T-helper 1 cell treated with Interleukin-12 subunit alpha and Interleukin-12 subunit beta and Interleukin-4 antibody, amounts not matched to agents 30 μg/mL and 1 μg/mL, for 36 hours (primary cell): ENCODE measurements around the gene KRT31.
"Not testable (repeated sequence)": the region's sequence is repeated elsewhere in the genome, so short reads cannot be mapped to it uniquely, and the experiment has no call there.

Source experiments
- H3K27ac Mint-ChIP-seq: one replicate; pipeline ENCODE4 v1.8.0; 2021; ENCODE audit warnings: mild to moderate bottlenecking, mixed read lengths
- H3K27me3 Mint-ChIP-seq: one replicate; pipeline ENCODE4 v1.8.0; 2021; ENCODE audit warnings: low read depth, mixed read lengths
- H3K36me3 Mint-ChIP-seq: one replicate; pipeline ENCODE4 v1.8.0; 2021; ENCODE audit warnings: low read depth, mixed read lengths
- H3K4me1 Mint-ChIP-seq: one replicate; pipeline ENCODE4 v1.8.0; 2021; ENCODE audit warnings: low read depth, mixed read lengths
- H3K4me3 Mint-ChIP-seq: one replicate; pipeline ENCODE4 v1.8.0; 2021; ENCODE audit warnings: mild to moderate bottlenecking, moderate library complexity, mixed read lengths
- H3K9me3 Mint-ChIP-seq: one replicate; pipeline ENCODE4 v1.8.0; 2021; ENCODE audit warnings: mixed read lengths

The KRT31 gene

DNA sequence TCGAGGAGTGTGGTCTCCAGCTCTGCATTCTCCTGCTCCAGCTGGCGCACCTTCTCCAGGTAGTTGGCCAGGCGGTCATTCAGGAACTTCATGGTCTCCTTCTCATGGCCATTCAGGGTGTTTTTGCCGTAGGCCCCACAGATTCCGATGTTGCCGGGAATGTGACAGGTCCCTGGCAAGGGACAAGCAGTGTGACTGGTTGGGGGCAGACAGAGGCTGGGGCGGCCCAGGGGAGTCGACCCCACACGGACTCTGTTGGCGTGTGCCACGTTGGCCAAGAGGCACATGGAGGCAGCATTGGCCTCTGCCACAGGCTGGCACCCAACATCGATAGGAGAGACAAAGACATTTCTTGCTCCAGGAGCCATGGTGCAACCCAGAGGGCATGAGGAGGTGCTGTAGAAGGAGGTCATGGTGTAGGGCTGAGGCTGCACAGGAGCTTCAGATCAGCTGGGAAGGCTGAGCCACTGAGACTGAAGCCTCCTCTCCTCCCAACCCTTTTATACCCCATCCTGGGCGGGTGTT is 26.8 kb upstream of the KRT31 start, which contains the start of gene KRT37:
TSS of gene KRT37 (minus strand) at position 475 of the 525 bp plus-strand sequence. CDS start at position 413, 62 bp downstream.
- Mint-ChIP-seq H3K36me3 (no peaks in the 10 kb centered on the region), H3K27me3 (peaks cover 9% of the 10 kb centered on the region), H3K4me3 (no peak within 1 kb of the TSS), H3K9me3 (no peaks in the 10 kb centered on the region), H3K4me1 (no peaks in the 10 kb centered on the region), H3K27ac (no peak within 1 kb of the TSS)

- H3K27me3 Mint-ChIP-seq, H3K27ac Mint-ChIP-seq, H3K4me1 Mint-ChIP-seq: not testable (repeated sequence)
Observed at GRCh38 chr17:41422586-41422985, 25.2 kb upstream of the KRT31 start.

GRCh38 chr17:41421617-41422016 is 24.2 kb upstream of the KRT31 start:
- H3K36me3 Mint-ChIP-seq = no peaks in the 10 kb centered on the region
- no peaks in the 10 kb centered on the region for H3K4me1 Mint-ChIP-seq
- no peaks in the 10 kb centered on the region for H3K27me3 Mint-ChIP-seq
- no peaks in the 10 kb centered on the region for H3K9me3 Mint-ChIP-seq
- no peak overlapping the region for H3K27ac Mint-ChIP-seq
- H3K4me3 Mint-ChIP-seq = no peak overlapping the region

More at GRCh38 chr17:41422586-41422985, 25.2 kb upstream of the KRT31 start:
- not testable (repeated sequence) for H3K9me3 Mint-ChIP-seq, H3K4me3 Mint-ChIP-seq, H3K36me3 Mint-ChIP-seq

DNA sequence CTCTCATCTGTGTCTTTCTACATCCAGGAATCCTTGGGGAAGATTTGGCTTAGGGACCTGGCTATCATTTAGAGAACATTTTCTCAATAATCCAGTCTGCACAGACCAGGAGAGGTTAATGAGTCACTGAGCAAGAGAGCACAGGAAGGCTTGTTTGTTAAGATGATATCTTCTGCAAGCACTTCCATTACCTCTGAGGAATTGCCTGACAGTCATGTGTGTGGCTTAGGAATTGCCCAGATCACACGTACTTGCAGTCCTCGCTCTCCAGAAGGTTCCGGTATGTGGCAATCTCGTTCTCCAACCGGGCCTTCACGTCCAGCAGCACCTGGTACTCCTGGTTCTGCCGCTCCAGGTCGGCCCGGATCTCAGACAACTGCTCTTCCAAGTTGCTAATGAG is 23.7 kb upstream of the KRT31 start:
- no peaks in the 10 kb centered on the region for H3K36me3 Mint-ChIP-seq
- no peak overlapping the region for H3K27ac Mint-ChIP-seq
- no peaks in the 10 kb centered on the region for H3K27me3 Mint-ChIP-seq
- no peaks in the 10 kb centered on the region for H3K9me3 Mint-ChIP-seq
- no peak overlapping the region for H3K4me3 Mint-ChIP-seq
- H3K4me1 Mint-ChIP-seq = no peaks in the 10 kb centered on the region

DNA sequence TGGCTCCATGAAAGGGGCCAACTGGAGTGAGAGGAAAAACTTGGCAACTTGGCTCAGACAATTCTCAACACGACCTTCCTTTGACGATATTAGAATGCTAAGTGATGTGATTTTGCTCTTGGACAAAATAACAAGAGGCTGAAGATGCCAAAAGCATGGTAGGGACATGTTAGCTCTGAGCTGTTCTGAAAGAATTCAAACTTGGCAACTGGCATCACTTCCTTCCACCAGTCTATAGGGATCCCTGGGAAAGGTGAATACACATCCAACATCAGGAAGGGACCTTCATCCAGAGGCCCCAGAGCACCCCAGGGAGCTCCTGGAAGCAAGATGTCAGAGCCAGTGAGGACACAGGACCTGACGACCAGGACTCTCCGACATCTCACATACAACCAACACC is 22.7 kb upstream of the KRT31 start:
- Mint-ChIP-seq H3K4me1 (no peaks in the 10 kb centered on the region), H3K27me3 (no peaks in the 10 kb centered on the region), H3K36me3 (no peaks in the 10 kb centered on the region), H3K27ac (no peak overlapping the region), H3K4me3 (no peak overlapping the region), H3K9me3 (no peaks in the 10 kb centered on the region)

DNA sequence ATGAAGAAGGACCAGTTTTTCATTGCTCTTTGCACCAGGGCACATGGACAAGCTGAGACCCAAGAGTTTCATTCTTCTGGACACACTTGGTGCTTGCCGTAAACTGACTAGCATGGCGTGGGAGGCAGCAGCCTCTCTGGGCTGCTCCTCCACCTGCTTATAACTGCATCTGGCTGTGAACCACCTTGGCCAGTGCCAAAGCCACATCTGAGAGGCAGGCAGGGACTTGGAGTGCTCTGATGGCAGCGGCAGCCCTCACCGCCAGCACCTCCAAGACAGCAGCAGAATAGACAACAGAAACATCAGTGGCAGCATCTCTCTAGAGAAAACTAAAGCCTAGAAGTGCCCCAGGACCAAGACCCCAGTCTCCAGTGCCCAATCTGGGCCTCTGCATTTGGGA is 22.3 kb upstream of the KRT31 start:
- Mint-ChIP-seq H3K27ac (no peak overlapping the region), H3K27me3 (no peaks in the 10 kb centered on the region), H3K36me3 (no peaks in the 10 kb centered on the region), H3K9me3 (no peaks in the 10 kb centered on the region), H3K4me1 (no peaks in the 10 kb centered on the region), H3K4me3 (no peak overlapping the region)

DNA sequence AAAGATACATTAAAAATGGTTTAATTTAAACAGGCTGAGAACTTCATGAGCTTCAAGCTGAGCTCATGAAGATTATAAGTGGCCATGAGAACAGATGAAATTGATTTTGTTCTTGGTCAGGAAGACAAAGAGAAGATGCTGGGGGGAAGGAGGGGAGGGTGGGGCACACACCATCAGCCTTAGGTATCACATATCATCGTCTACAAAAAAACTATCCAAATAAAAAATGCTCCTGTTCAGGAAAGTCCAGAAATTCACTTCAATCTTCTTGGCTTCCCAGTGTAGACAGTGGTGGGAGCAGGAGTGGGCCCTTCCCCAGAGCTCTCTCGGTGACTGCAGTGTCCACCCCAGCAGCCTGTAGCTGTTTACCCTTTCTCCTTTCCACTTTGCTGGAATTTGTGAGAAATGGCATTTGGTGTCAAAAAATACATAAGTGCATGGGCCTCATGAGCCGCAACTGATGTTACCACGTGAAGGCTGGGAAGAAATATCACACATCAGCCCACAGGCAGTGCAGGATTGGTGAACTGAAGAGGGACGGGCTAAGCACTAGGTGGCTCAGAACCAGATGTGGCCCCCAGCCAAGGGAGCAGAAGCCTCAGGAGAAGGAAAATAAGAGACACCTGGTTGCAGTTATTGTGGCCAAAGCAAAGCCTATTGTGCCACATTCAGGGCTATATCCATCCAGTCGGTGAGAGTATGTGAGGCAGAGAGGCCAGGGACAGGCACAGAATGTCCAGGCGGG is 20.9 kb upstream of the KRT31 start:
- Mint-ChIP-seq H3K9me3 (no peaks in the 10 kb centered on the region), H3K4me3 (no peak overlapping the region), H3K27me3 (no peaks in the 10 kb centered on the region), H3K36me3 (no peaks in the 10 kb centered on the region), H3K4me1 (no peaks in the 10 kb centered on the region), H3K27ac (no peak overlapping the region)

- Mint-ChIP-seq H3K4me3 (no peak overlapping the region), H3K36me3 (no peaks in the 10 kb centered on the region), H3K27ac (no peak overlapping the region), H3K27me3 (no peaks in the 10 kb centered on the region), H3K9me3 (no peaks in the 10 kb centered on the region), H3K4me1 (no peaks in the 10 kb centered on the region)
Observed at GRCh38 chr17:41417576-41418015, 20.2 kb upstream of the KRT31 start.

DNA sequence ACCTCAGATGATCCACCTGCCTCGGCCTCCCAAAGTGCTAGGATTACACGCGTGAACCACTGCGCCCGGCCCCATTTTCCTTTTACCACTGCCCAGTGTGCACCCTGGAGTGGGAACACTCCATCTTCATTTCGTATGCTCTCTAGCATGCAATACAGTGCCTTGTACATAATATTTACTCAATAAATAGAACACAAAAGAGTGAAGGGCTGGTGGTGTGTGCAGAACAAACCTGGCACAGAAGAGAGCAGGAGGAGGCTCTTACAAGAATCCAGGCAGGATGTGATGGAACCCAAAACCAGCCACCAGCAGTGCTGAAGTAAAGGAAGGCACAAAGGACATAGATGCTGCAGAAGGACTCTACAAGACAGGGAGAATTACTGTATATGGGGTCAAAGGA is 19.7 kb upstream of the KRT31 start:
- Mint-ChIP-seq H3K4me1 (no peaks in the 10 kb centered on the region), H3K27ac (no peak overlapping the region), H3K9me3 (no peaks in the 10 kb centered on the region), H3K36me3 (no peaks in the 10 kb centered on the region), H3K27me3 (no peaks in the 10 kb centered on the region), H3K4me3 (no peak overlapping the region)

- Mint-ChIP-seq H3K9me3 (no peaks in the 10 kb centered on the region), H3K27ac (no peak overlapping the region), H3K36me3 (no peaks in the 10 kb centered on the region), H3K4me1 (no peaks in the 10 kb centered on the region), H3K27me3 (no peaks in the 10 kb centered on the region), H3K4me3 (no peak overlapping the region)
Observed at GRCh38 chr17:41416479-41416878, 19.1 kb upstream of the KRT31 start.

- Mint-ChIP-seq H3K4me1 (no peaks in the 10 kb centered on the region), H3K36me3 (no peaks in the 10 kb centered on the region), H3K9me3 (no peaks in the 10 kb centered on the region), H3K27me3 (no peaks in the 10 kb centered on the region), H3K4me3 (no peak overlapping the region), H3K27ac (no peak overlapping the region)
Observed at GRCh38 chr17:41415833-41416335, 18.5 kb upstream of the KRT31 start.

DNA sequence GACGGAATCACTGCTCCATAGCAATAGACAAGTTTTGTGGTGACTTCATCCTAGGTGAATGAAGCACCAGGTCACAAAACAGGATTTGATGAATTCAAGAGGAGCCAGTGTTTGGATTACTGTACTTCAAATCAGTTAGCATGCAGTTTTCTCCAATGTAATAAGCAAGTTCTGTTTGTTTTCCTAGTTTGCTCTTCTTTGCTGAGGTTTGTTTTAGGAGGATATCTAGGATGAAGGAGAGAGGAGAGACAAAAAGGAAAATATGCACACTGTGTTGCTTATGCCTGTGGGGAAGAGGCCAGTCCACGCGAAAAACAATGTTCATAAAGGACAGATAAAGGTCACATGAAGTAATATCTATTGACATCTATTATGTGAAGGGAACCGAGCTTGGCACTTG is 18.0 kb upstream of the KRT31 start:
- H3K4me3 Mint-ChIP-seq = no peak overlapping the region
- no peak overlapping the region for H3K27ac Mint-ChIP-seq
- no peaks in the 10 kb centered on the region for H3K9me3 Mint-ChIP-seq
- no peaks in the 10 kb centered on the region for H3K36me3 Mint-ChIP-seq
- no peaks in the 10 kb centered on the region for H3K4me1 Mint-ChIP-seq
- no peaks in the 10 kb centered on the region for H3K27me3 Mint-ChIP-seq

DNA sequence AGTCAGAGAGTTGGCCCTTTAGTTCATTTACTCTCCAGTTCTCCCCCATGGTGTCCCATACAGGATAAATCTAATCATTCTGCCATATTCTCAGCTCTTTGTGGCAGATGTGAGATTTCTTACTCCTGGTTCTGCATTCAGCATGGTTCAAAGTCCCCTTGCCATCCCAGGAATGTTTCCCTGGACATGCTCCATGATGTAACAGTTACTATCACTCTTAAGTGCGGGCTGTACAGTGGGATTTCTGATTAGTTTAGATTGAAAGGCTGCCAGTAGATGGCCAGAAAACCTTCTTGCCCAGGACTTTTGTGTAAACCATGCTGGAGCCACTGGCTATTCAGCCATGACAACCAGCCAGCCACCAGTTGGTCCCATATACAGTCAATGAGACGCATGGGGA is 16.6 kb upstream of the KRT31 start:
- no peaks in the 10 kb centered on the region for H3K27me3 Mint-ChIP-seq

GRCh38 chr17:41413353-41413957 is 16.0 kb upstream of the KRT31 start:
- Mint-ChIP-seq H3K4me1 (no peaks in the 10 kb centered on the region), H3K27me3 (no peaks in the 10 kb centered on the region), H3K4me3 (no peak overlapping the region), H3K9me3 (no peaks in the 10 kb centered on the region), H3K27ac (no peak overlapping the region), H3K36me3 (no peaks in the 10 kb centered on the region)

More for the DNA sequence above, 16.6 kb upstream of the KRT31 start:
- H3K4me3 Mint-ChIP-seq = no peak overlapping the region
- no peaks in the 10 kb centered on the region for H3K4me1 Mint-ChIP-seq
- no peak overlapping the region for H3K27ac Mint-ChIP-seq
- H3K9me3 Mint-ChIP-seq = no peaks in the 10 kb centered on the region
- H3K36me3 Mint-ChIP-seq = no peaks in the 10 kb centered on the region
